ENCODE measurements around the gene SUPT6H. TPM values are rescaled to one million over a fixed set of nuclear protein-coding genes. Genes with fewer than 3 reads are reported as not detected.

Gene SUPT6H
- total and polyA plus RNA-seq, 2 of the 4 experiments (the other 2 are of a cell fraction) = 41.4 to 44.8 TPM

DNA sequence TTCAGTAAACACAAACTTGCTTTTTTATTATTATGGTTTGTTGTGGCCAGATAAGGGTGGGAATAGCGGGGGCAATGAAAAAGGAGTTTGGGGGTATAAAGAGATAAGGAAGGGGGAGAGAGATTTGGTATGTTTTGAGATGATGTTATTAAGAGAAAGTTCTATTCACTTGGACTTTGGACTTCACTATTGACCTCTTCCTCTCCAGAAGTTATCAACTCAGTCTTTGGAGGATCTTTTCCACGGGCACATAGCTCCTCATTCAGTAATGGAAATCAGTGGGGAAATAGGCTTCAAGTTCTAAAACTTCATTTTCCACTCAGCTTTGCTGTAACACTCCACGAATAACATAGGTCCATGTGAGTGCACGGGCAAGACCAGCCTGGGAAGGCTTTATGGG is 26.5 kb downstream of the SUPT6H start:
- DNase-seq (no peak), ATAC-seq (ENCODE audit: low read depth) (no peak)
- Histone ChIP-seq H3K36me3 (ENCODE audit: control insufficient read depth, insufficient read depth, low read length) (peaks cover 72% of the 10 kb centered on the region), H2BK15ac (ENCODE audit: low read depth, low read length) (no peak overlapping the region), H3K23ac (ENCODE audit: low read depth, low read length) (no peak overlapping the region), H2AK5ac (ENCODE audit: low read depth, low read length) (no peak overlapping the region), H3K9me1 (ENCODE audit: insufficient read depth, low read length) (0 out of 2 replicates have a peak, but pooled peaks cover 3% of the 10 kb centered on the region), H4K8ac (ENCODE audit: low read depth in 2 of 2, low read length in 2 of 2) (no peak overlapping the region), H4K5ac (ENCODE audit: low read depth, low read length) (no peak overlapping the region), H2BK5ac (ENCODE audit: low read depth, low read length, poor library complexity, severe bottlenecking) (no peak overlapping the region), H3K4me2 (ENCODE audit: low read depth, low read length) (no peak overlapping the region), H3K27me3 (ENCODE audit: control insufficient read depth, insufficient read depth, low read length) (no peaks in the 10 kb centered on the region), H2BK20ac (ENCODE audit: low read depth, low read length) (no peak overlapping the region), H2AFZ (replicated peaks; ENCODE audit: low read length, poor library complexity) (no peak overlapping the region), H3K9ac (ENCODE audit: low read depth, low read length) (no peak overlapping the region), H3K9me3 (ENCODE audit: control insufficient read depth, insufficient read depth, low read length) (no peaks in the 10 kb centered on the region), H3K27ac (ENCODE audit: insufficient read depth, low read length) (no peak overlapping the region), H2AK9ac (replicated peaks; ENCODE audit: low read depth, low read length, poor library complexity) (no peak overlapping the region), H3K4me3 (ENCODE audit: insufficient read depth, low read depth, low read length) (no peak overlapping the region), H3K4ac (ENCODE audit: low read depth, low read length) (no peak overlapping the region), H4K20me1 (ENCODE audit: insufficient read depth, low read length) (no peaks in the 10 kb centered on the region; the same call in 1 of the 2 replicates), H2BK120ac (ENCODE audit: low read depth, low read length) (no peak overlapping the region), H4K91ac (ENCODE audit: insufficient read depth, low read depth, low read length) (no peak overlapping the region), H3K56ac (ENCODE audit: extremely low read depth, insufficient read depth, low read length) (no peak overlapping the region), H3K14ac (replicated peaks; ENCODE audit: low read depth, low read length) (no peak overlapping the region), H3K79me1 (ENCODE audit: low read depth in 1 of 2, low read length in 2 of 2) (peaks cover 0 to 17% of the 10 kb centered on the region in 2 experiments; a peak in 2 of 4 replicates), H3K18ac (ENCODE audit: low read depth, low read length) (no peak overlapping the region), H3K4me1 (ENCODE audit: control insufficient read depth, insufficient read depth, low read length) (no peaks in the 10 kb centered on the region)
- intact Hi-C loops (cut with micrococcal nuclease) (no loop called here), dilution Hi-C loops (cut with HindIII; ENCODE audit: low sequenced_read_pairs, unreplicated experiment) (no loop called here), in situ Hi-C loops (cut with MboI; ENCODE audit: low sequenced_read_pairs) (no loop called here)
- BruUV-seq (replicated peaks) = no TSS peak
- 100% methylated on average over 1 of the region's 4 CpGs; no CpG with 5 or more reads in 1 of the 2 experiments for WGBS, 2 experiments (ENCODE audit: extremely low coverage in 2 of 2, insufficient read length in 1 of 2)
- POLR2A ChIA-PET (ENCODE audit: unreplicated experiment) = no interaction called here
- CTCF ChIA-PET = interaction anchor here (0.7 kb wide), 1 partner anchor 408 kb away, joined by 4 read pairs; no protein-coding TSS in a partner anchor
- no peak for TF ChIP-seq MAFK (IDR thresholded peaks at IDR 0.05; ENCODE audit: low read depth, low read length)
- no peak for TF ChIP-seq MXI1 (IDR thresholded peaks at IDR 0.05; ENCODE audit: borderline replicate concordance, low read depth, low read length)
- TF ChIP-seq, protein P1, sequence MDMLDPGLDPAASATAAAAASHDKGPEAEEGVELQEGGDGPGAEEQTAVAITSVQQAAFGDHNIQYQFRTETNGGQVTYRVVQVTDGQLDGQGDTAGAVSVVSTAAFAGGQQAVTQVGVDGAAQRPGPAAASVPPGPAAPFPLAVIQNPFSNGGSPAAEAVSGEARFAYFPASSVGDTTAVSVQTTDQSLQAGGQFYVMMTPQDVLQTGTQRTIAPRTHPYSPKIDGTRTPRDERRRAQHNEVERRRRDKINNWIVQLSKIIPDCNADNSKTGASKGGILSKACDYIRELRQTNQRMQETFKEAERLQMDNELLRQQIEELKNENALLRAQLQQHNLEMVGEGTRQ (IDR thresholded peaks at IDR 0.05; ENCODE audit: low read depth, low read length) = no peak
- no peak for TF ChIP-seq RFX5 (IDR thresholded peaks at IDR 0.05; ENCODE audit: low read depth, low read length)
- TF ChIP-seq RAD21 (IDR thresholded peaks at IDR 0.05; ENCODE audit: low read length) = no peak
- no peak for TF ChIP-seq BHLHE40 (IDR thresholded peaks at IDR 0.05; ENCODE audit: low read depth, low read length)
- no peak for TF ChIP-seq CEBPB (IDR thresholded peaks at IDR 0.05; ENCODE audit: low read depth, low read length)
- TF ChIP-seq, protein P2, sequence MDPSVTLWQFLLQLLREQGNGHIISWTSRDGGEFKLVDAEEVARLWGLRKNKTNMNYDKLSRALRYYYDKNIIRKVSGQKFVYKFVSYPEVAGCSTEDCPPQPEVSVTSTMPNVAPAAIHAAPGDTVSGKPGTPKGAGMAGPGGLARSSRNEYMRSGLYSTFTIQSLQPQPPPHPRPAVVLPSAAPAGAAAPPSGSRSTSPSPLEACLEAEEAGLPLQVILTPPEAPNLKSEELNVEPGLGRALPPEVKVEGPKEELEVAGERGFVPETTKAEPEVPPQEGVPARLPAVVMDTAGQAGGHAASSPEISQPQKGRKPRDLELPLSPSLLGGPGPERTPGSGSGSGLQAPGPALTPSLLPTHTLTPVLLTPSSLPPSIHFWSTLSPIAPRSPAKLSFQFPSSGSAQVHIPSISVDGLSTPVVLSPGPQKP (IDR thresholded peaks at IDR 0.05; ENCODE audit: borderline replicate concordance, low read depth, low read length) = no peak
- no peak for TF ChIP-seq POLR2A (IDR thresholded peaks at IDR 0.05; ENCODE audit: low read depth, low read length)
- no peak for TF ChIP-seq FOS (IDR thresholded peaks at IDR 0.05; ENCODE audit: low read depth, low read length)
- no peak for TF ChIP-seq CHD1 (IDR thresholded peaks at IDR 0.05; ENCODE audit: low read depth, low read length)
- TF ChIP-seq, protein P3, sequence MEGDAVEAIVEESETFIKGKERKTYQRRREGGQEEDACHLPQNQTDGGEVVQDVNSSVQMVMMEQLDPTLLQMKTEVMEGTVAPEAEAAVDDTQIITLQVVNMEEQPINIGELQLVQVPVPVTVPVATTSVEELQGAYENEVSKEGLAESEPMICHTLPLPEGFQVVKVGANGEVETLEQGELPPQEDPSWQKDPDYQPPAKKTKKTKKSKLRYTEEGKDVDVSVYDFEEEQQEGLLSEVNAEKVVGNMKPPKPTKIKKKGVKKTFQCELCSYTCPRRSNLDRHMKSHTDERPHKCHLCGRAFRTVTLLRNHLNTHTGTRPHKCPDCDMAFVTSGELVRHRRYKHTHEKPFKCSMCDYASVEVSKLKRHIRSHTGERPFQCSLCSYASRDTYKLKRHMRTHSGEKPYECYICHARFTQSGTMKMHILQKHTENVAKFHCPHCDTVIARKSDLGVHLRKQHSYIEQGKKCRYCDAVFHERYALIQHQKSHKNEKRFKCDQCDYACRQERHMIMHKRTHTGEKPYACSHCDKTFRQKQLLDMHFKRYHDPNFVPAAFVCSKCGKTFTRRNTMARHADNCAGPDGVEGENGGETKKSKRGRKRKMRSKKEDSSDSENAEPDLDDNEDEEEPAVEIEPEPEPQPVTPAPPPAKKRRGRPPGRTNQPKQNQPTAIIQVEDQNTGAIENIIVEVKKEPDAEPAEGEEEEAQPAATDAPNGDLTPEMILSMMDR (conservative IDR thresholded peaks at IDR 0.05; ENCODE audit: low read depth, low read length) = no peak
- no peak for TF ChIP-seq NFE2L2 (IDR thresholded peaks at IDR 0.05; ENCODE audit: low read depth, low read length)
- TF ChIP-seq SMC3 (IDR thresholded peaks at IDR 0.05; ENCODE audit: low read depth, low read length) = no peak
- TF ChIP-seq MAZ (IDR thresholded peaks at IDR 0.05; ENCODE audit: borderline replicate concordance, low read depth, low read length) = no peak
- no peak for TF ChIP-seq RCOR1 (IDR thresholded peaks at IDR 0.05; ENCODE audit: insufficient replicate concordance, low read length)

Measured in IMR-90 (cell line).